ENCODE measurements around the gene ZCCHC7.

DNA sequence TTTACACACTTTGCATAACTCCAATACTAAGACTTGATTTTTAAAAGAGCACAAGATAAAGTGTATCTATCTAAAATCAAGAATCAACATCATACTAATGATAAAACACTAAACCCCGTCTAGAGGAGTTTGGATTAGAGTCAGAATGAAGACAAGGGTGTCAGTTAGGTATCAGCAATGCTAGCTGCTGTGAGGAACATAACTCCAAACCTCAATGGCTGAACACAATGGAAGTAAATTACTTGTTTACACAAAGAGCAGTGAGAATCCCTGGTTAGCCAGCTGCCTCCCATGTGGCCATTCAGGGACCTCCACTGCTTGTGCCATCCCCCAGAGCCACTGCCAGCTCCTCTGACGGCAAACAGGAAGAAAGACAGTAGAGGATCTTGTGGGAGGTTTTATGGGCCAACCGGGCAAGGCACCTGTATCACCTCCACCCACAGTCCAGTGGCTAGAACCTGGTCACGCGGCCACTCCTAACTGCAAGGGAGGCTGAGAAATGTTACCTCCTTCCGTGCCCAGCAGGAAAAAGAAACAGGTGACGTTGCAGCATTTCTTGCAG lies 278.2 kb downstream of the ZCCHC7 start:
- TF ChIP-seq, protein P1, sequence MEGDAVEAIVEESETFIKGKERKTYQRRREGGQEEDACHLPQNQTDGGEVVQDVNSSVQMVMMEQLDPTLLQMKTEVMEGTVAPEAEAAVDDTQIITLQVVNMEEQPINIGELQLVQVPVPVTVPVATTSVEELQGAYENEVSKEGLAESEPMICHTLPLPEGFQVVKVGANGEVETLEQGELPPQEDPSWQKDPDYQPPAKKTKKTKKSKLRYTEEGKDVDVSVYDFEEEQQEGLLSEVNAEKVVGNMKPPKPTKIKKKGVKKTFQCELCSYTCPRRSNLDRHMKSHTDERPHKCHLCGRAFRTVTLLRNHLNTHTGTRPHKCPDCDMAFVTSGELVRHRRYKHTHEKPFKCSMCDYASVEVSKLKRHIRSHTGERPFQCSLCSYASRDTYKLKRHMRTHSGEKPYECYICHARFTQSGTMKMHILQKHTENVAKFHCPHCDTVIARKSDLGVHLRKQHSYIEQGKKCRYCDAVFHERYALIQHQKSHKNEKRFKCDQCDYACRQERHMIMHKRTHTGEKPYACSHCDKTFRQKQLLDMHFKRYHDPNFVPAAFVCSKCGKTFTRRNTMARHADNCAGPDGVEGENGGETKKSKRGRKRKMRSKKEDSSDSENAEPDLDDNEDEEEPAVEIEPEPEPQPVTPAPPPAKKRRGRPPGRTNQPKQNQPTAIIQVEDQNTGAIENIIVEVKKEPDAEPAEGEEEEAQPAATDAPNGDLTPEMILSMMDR (IDR thresholded peaks at IDR 0.05) = no peak
- no peak for TF ChIP-seq POLR2A (IDR thresholded peaks at IDR 0.05)
